HepG2 (cell line): ENCODE data around the gene DHX29. TPM values are rescaled to one million over a fixed set of nuclear protein-coding genes. Genes with fewer than 3 reads are reported as not detected.

Experiments
- CBX5 ChIP-seq: sonication (generic); formaldehyde crosslinking; IDR thresholded peaks from 2 replicates; pipeline ENCODE4 v1.4.0; 2020; ENCODE audit warnings: missing genetic modification reagents, borderline replicate concordance
- CCDC6 ChIP-seq: sonication (generic); formaldehyde crosslinking; IDR thresholded peaks from 2 replicates; pipeline ENCODE4 v1.8.1; 2022; ENCODE audit warnings: mild to moderate bottlenecking, missing genetic modification reagents, moderate library complexity
- CREB1 ChIP-seq, 2 experiments: fragments of 450-650 bp in 1 of 2; IDR thresholded peaks; 2 replicates each; pipeline ENCODE4 v1.6.1; 2016 to 2017; ENCODE audit warnings: control low read depth in 1 of 2, mild to moderate bottlenecking in 1 of 2, missing compliant biosample characterization in 1 of 2, missing genetic modification characterization in 1 of 2
- FOXM1 ChIP-seq: sonication (generic); formaldehyde crosslinking; IDR thresholded peaks from 2 replicates; pipeline ENCODE4 v1.5.0; 2020; ENCODE audit warnings: missing genetic modification reagents
- MBD4 ChIP-seq: IDR thresholded peaks from 2 replicates; pipeline ENCODE4 v1.6.1; 2012; ENCODE audit warnings: low read length, inconsistent platforms, borderline replicate concordance
- TMF1 ChIP-seq: sonication (generic); formaldehyde crosslinking; IDR thresholded peaks from 2 replicates; pipeline ENCODE4 v1.8.1; 2022; ENCODE audit warnings: low read depth, missing genetic modification reagents
- XBP1 ChIP-seq: sonication (generic); formaldehyde crosslinking; IDR thresholded peaks from 2 replicates; pipeline ENCODE4 v1.5.0; 2020; ENCODE audit warnings: missing genetic modification reagents
- YEATS2 ChIP-seq: sonication (generic); formaldehyde crosslinking; IDR thresholded peaks from 2 replicates; pipeline ENCODE4 v1.4.0; 2020; ENCODE audit warnings: missing genetic modification reagents, borderline replicate concordance
- ZNF136 ChIP-seq: sonication (generic); formaldehyde crosslinking; IDR thresholded peaks from 2 replicates; pipeline ENCODE4 v1.8.1; 2022; ENCODE audit warnings: low read depth, mild to moderate bottlenecking, moderate library complexity, missing genetic modification reagents
- ZNF292 ChIP-seq: sonication (generic); formaldehyde crosslinking; IDR thresholded peaks from 2 replicates; pipeline ENCODE4 v1.8.1; 2022; ENCODE audit warnings: mild to moderate bottlenecking, low read depth, missing genetic modification reagents, borderline replicate concordance
- ZNF367 ChIP-seq: sonication (generic); formaldehyde crosslinking; IDR thresholded peaks from 2 replicates; pipeline ENCODE4 v1.4.0; 2020; ENCODE audit warnings: missing genetic modification reagents, borderline replicate concordance
- ZNF720 ChIP-seq: sonication (generic); formaldehyde crosslinking; IDR thresholded peaks from 2 replicates; pipeline ENCODE4 v1.4.0; 2020; ENCODE audit warnings: missing genetic modification reagents
- polyA plus RNA-seq, 8 experiments: library from polyadenylated mRNA; depleted of rRNA in 3 of 8; stranded (reverse) in 7 of 8; unstranded in 1 of 8; fragments of >200 nt; fragmentation: Illumina TruSeq in 4 of 8; extraction: Trizol in 4 of 8; gene quantifications; 2 replicates each; pipeline versions ENCODE4 v1.2.1 to v1.2.3, GENCODE V29; 2011 to 2016; ENCODE audit warnings: low read depth in 4 of 8, missing spikeins in 1 of 8, mixed read lengths in 1 of 8; ENCODE audit not compliant: insufficient read depth in 1 of 8
- total RNA-seq, 5 experiments: library from RNA; depleted of rRNA; stranded (reverse); fragments of >200 nt; fragmentation: Illumina TruSeq; extraction: Trizol; gene quantifications; 2 replicates each; pipeline ENCODE4 v1.2.3, GENCODE V29; 2016; ENCODE audit warnings: low read depth in 1 of 5
- TF ChIP-seq, protein P1 (sequence below): sonication (generic); formaldehyde crosslinking; IDR thresholded peaks from 2 replicates; pipeline ENCODE4 v1.4.0; 2020; ENCODE audit warnings: missing genetic modification reagents, mild to moderate bottlenecking, borderline replicate concordance
- TF ChIP-seq, protein P2 (sequence below): sonication (generic); formaldehyde crosslinking; conservative IDR thresholded peaks from 2 replicates; pipeline ENCODE4 v1.4.0; 2020; ENCODE audit warnings: missing genetic modification reagents
- TF ChIP-seq, protein P3 (sequence below): sonication (generic); formaldehyde crosslinking; IDR thresholded peaks from 2 replicates; pipeline ENCODE4 v1.5.0; 2020; ENCODE audit warnings: mild to moderate bottlenecking, missing genetic modification reagents
- TF ChIP-seq, protein P4 (sequence below): sonication (generic); formaldehyde crosslinking; IDR thresholded peaks from 2 replicates; pipeline ENCODE4 v1.5.1; 2020; ENCODE audit warnings: mild to moderate bottlenecking, missing genetic modification reagents, borderline replicate concordance

The DHX29 gene
- total and polyA plus RNA-seq, 2 of the 13 experiments (the other 11 are each of a cell fraction or from before 2014, with no cell fraction given), result 1.9 to 22.0 TPM

DNA sequence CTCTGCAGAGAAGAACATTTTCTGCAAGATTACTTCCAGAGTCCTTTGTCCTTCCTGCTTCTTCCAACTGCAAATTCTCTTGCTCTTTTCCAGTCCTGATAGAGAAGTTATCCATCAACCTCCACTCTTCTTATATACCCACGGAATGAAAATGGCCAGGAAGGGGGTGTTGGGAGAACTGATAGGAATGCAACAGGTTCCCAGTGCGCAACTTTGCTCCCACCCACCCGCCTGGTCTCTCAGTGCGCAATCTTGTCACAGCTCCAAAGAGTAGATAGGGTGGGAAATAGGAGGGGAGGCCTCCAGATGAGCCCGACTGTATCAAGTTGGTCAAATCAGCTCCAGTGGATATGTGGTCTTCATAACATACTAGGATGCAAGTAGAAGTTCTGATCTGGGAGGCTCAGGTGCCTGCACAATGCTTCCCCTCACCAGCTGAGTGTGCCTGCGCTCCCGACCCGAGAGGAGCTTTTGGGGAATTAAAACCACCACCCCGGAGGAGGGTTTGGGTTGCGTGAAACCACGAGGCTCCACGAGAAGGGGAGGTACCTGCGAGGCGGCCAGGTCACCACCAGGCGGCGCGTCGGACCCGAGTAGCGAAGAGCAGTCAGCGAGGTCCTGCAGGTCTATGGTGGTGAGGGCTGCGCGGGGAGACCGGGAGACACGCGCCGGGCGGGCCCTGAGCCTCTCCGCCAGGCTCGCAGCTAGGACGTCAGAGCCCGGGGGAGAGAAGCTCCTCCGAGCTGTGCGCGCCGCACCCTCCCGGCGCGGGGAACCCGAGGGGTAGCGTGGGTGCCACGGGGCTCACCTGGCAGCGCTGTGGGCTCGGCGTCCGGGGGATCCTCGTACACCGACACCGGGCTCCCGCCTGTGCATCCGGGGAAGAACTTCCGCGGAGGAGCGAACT lies 81.2 kb downstream of the DHX29 start (continued):
- TF ChIP-seq, protein P1, sequence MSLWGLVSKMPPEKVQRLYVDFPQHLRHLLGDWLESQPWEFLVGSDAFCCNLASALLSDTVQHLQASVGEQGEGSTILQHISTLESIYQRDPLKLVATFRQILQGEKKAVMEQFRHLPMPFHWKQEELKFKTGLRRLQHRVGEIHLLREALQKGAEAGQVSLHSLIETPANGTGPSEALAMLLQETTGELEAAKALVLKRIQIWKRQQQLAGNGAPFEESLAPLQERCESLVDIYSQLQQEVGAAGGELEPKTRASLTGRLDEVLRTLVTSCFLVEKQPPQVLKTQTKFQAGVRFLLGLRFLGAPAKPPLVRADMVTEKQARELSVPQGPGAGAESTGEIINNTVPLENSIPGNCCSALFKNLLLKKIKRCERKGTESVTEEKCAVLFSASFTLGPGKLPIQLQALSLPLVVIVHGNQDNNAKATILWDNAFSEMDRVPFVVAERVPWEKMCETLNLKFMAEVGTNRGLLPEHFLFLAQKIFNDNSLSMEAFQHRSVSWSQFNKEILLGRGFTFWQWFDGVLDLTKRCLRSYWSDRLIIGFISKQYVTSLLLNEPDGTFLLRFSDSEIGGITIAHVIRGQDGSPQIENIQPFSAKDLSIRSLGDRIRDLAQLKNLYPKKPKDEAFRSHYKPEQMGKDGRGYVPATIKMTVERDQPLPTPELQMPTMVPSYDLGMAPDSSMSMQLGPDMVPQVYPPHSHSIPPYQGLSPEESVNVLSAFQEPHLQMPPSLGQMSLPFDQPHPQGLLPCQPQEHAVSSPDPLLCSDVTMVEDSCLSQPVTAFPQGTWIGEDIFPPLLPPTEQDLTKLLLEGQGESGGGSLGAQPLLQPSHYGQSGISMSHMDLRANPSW (CRISPR knock-in tag), result no peak
- TF ChIP-seq CCDC6 (CRISPR knock-in tag) (peak; percentile 51; the same call in 1 of the 2 replicates), ZNF292 (CRISPR knock-in tag) (no peak), YEATS2 (CRISPR knock-in tag) (no peak), XBP1 (CRISPR knock-in tag) (no peak), ZNF720 (CRISPR knock-in tag) (no peak), ZNF367 (no peak; the same call in 1 of the 2 replicates), TMF1 (CRISPR knock-in tag) (0 out of 2 replicates have a peak, but pooled peaks have one; percentile 16), ZNF136 (CRISPR knock-in tag) (no peak), MBD4 (no peak), CBX5 (CRISPR knock-in tag) (no peak), FOXM1 (CRISPR knock-in tag) (no peak), CREB1 (IDR thresholded peaks at IDR 0.05) (no peak), CREB1 (CRISPR knock-in tag; IDR thresholded peaks at IDR 0.05) (no peak)
- TF ChIP-seq, protein P2, sequence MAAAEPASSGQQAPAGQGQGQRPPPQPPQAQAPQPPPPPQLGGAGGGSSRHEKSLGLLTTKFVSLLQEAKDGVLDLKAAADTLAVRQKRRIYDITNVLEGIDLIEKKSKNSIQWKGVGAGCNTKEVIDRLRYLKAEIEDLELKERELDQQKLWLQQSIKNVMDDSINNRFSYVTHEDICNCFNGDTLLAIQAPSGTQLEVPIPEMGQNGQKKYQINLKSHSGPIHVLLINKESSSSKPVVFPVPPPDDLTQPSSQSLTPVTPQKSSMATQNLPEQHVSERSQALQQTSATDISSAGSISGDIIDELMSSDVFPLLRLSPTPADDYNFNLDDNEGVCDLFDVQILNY (CRISPR knock-in tag), result no peak
- TF ChIP-seq, protein P3, sequence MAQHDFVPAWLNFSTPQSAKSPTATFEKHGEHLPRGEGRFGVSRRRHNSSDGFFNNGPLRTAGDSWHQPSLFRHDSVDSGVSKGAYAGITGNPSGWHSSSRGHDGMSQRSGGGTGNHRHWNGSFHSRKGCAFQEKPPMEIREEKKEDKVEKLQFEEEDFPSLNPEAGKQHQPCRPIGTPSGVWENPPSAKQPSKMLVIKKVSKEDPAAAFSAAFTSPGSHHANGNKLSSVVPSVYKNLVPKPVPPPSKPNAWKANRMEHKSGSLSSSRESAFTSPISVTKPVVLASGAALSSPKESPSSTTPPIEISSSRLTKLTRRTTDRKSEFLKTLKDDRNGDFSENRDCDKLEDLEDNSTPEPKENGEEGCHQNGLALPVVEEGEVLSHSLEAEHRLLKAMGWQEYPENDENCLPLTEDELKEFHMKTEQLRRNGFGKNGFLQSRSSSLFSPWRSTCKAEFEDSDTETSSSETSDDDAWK, result no peak
- TF ChIP-seq, protein P4, sequence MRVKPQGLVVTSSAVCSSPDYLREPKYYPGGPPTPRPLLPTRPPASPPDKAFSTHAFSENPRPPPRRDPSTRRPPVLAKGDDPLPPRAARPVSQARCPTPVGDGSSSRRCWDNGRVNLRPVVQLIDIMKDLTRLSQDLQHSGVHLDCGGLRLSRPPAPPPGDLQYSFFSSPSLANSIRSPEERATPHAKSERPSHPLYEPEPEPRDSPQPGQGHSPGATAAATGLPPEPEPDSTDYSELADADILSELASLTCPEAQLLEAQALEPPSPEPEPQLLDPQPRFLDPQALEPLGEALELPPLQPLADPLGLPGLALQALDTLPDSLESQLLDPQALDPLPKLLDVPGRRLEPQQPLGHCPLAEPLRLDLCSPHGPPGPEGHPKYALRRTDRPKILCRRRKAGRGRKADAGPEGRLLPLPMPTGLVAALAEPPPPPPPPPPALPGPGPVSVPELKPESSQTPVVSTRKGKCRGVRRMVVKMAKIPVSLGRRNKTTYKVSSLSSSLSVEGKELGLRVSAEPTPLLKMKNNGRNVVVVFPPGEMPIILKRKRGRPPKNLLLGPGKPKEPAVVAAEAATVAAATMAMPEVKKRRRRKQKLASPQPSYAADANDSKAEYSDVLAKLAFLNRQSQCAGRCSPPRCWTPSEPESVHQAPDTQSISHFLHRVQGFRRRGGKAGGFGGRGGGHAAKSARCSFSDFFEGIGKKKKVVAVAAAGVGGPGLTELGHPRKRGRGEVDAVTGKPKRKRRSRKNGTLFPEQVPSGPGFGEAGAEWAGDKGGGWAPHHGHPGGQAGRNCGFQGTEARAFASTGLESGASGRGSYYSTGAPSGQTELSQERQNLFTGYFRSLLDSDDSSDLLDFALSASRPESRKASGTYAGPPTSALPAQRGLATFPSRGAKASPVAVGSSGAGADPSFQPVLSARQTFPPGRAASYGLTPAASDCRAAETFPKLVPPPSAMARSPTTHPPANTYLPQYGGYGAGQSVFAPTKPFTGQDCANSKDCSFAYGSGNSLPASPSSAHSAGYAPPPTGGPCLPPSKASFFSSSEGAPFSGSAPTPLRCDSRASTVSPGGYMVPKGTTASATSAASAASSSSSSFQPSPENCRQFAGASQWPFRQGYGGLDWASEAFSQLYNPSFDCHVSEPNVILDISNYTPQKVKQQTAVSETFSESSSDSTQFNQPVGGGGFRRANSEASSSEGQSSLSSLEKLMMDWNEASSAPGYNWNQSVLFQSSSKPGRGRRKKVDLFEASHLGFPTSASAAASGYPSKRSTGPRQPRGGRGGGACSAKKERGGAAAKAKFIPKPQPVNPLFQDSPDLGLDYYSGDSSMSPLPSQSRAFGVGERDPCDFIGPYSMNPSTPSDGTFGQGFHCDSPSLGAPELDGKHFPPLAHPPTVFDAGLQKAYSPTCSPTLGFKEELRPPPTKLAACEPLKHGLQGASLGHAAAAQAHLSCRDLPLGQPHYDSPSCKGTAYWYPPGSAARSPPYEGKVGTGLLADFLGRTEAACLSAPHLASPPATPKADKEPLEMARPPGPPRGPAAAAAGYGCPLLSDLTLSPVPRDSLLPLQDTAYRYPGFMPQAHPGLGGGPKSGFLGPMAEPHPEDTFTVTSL, result no peak
